Heart left ventricle (tissue), 13 donors: ENCODE measurements around the gene OR2W1.

Experiments used
- POLR2A ChIP-seq, 2 donors: fragments of 450-650 bp; IDR thresholded peaks; one replicate each; pipeline ENCODE4 v1.6.1; 2017; ENCODE audit warnings: antibody characterized with exemption in 2 of 2, mild to moderate bottlenecking in 2 of 2, moderate library complexity in 2 of 2
- TF ChIP-seq, protein P1 (sequence below), 12 donors: fragments of 200-600 bp; sonication (generic) in 4 of 12; IDR thresholded peaks; one replicate each; pipeline versions ENCODE4 v1.5.0 to v1.8.0; 2018 to 2022; ENCODE audit warnings: antibody characterized with exemption in 12 of 12, mild to moderate bottlenecking in 5 of 12
- donor health status: ischemic (EF 13 %, LVEDD 7.1; RV severe dilation, severe dysfunction).
- donor health status: DM: no; HTN: yes; CAD: no.
- donor health status: DM: no; HTN: no; CAD: no.
- donor health status: ischemic (EF 25% LVEDD 6.9; RV normal size, moderate dysfunction).
- donor health status: ischemic (EF 25% LVEDD 5.7; RV mildly dilated, moderate dysfunction).
- donor health status: ischemic (EF 35%, LVEDD 5.7; RV mildly dilated, moderate dysfunction).
- donor health status: nonischemic (EF 11% LVEDD 7.7; RV severe dilation, severe dysfunction).
- donor health status: DM: yes; HTN: yes; CAD: no.
- donor health status: PGD.
- donor health status: ischemic (EF 29% LVEDD 5.4; RV normal size, mild dysfunction).
- donor health status: nonischemic (EF 23%, LVEDD 6.1; RV moderate dilation, normal function).

DNA sequence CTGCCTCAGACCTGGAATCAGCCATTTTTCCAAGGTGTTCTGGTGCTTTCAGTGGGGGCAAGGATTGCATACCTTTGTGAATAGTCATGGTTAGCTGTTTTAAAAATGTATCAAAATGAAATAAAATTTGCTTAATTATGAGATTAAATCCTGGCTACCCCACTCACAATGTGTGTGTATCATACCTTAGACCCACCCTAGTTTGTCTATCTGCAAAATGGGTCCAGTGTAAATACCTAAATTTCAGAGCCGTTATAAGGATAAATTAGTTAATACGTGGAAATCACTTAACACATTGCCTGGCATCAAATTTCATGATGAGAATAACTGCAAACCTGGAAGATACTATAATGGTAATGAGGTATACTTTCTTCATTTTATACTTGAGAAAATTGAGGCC is 36.9 kb downstream of the OR2W1 start:
- TF ChIP-seq, protein P1, sequence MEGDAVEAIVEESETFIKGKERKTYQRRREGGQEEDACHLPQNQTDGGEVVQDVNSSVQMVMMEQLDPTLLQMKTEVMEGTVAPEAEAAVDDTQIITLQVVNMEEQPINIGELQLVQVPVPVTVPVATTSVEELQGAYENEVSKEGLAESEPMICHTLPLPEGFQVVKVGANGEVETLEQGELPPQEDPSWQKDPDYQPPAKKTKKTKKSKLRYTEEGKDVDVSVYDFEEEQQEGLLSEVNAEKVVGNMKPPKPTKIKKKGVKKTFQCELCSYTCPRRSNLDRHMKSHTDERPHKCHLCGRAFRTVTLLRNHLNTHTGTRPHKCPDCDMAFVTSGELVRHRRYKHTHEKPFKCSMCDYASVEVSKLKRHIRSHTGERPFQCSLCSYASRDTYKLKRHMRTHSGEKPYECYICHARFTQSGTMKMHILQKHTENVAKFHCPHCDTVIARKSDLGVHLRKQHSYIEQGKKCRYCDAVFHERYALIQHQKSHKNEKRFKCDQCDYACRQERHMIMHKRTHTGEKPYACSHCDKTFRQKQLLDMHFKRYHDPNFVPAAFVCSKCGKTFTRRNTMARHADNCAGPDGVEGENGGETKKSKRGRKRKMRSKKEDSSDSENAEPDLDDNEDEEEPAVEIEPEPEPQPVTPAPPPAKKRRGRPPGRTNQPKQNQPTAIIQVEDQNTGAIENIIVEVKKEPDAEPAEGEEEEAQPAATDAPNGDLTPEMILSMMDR (IDR thresholded peaks at IDR 0.05) = no peak
- TF ChIP-seq POLR2A (IDR thresholded peaks at IDR 0.05) = no peak
